ENCODE data around the gene BCL7B.

GRCh38 chr7:73504017-73504416 lies 53.5 kb downstream of the BCL7B start:
- TF ChIP-seq CTCF (tag by site-specific recombination; IDR thresholded peaks at IDR 0.05) = no peak
- TF ChIP-seq, protein P1, sequence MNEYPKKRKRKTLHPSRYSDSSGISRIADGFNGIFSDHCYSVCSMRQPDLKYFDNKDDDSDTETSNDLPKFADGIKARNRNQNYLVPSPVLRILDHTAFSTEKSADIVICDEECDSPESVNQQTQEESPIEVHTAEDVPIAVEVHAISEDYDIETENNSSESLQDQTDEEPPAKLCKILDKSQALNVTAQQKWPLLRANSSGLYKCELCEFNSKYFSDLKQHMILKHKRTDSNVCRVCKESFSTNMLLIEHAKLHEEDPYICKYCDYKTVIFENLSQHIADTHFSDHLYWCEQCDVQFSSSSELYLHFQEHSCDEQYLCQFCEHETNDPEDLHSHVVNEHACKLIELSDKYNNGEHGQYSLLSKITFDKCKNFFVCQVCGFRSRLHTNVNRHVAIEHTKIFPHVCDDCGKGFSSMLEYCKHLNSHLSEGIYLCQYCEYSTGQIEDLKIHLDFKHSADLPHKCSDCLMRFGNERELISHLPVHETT (tag by site-specific recombination; IDR thresholded peaks at IDR 0.05) = no peak
- TF ChIP-seq ZNF626 (tag by site-specific recombination; IDR thresholded peaks at IDR 0.05) = no peak
